GM12878 (cell line): Measurements from ENCODE around the gene CILP2. TPM values are rescaled to one million over a fixed set of nuclear protein-coding genes. Genes with fewer than 3 reads are reported as not detected.
A peak's percentile ranks its signal among the peaks of the same experiment; 100 is the strongest.

Source experiments
- BACH1 ChIP-seq: fragments of 450-650 bp; IDR thresholded peaks from 2 replicates; pipeline ENCODE4 v1.6.1; 2017; ENCODE audit warnings: mild to moderate bottlenecking, borderline replicate concordance
- CBFB ChIP-seq: IDR thresholded peaks from 2 replicates; pipeline ENCODE4 v1.6.1; 2016; ENCODE audit warnings: antibody characterized with exemption, low read depth
- CBX5 ChIP-seq: sonication (generic); IDR thresholded peaks from 2 replicates; pipeline ENCODE4 v1.6.1; 2016; ENCODE audit warnings: low read depth, moderate library complexity, mild to moderate bottlenecking, inconsistent platforms
- CHD1 ChIP-seq: IDR thresholded peaks from 2 replicates; pipeline ENCODE4 v1.6.1; 2012; ENCODE audit warnings: low read depth, low read length, improper control_type of control experiment
- CHD2 ChIP-seq: IDR thresholded peaks from 2 replicates; pipeline ENCODE4 v1.6.1; 2011; ENCODE audit warnings: low read depth, low read length, improper control_type of control experiment, borderline replicate concordance
- CREM ChIP-seq: IDR thresholded peaks from 2 replicates; pipeline ENCODE4 v1.6.1; 2014; ENCODE audit warnings: antibody characterized with exemption, low read depth
- CTCF ChIP-seq, 3 experiments: IDR thresholded peaks in 2 of 3; conservative IDR thresholded peaks in 1 of 3; 2 replicates each; pipeline ENCODE4 v1.5.1; 2011; ENCODE audit warnings: low read depth in 3 of 3, low read length in 3 of 3, mild to moderate bottlenecking in 3 of 3, control low read depth in 2 of 3, moderate library complexity in 2 of 3, inconsistent platforms in 1 of 3, mixed read lengths in 1 of 3; ENCODE audit not compliant: control insufficient read depth in 2 of 3, insufficient read depth in 1 of 3; ENCODE audit errors: extremely low read depth in 1 of 3
- JUNB ChIP-seq: IDR thresholded peaks from 2 replicates; pipeline ENCODE4 v1.6.1; 2016; ENCODE audit warnings: antibody characterized with exemption, mild to moderate bottlenecking
- MEF2A ChIP-seq: IDR thresholded peaks from 2 replicates; pipeline ENCODE4 v1.6.1; 2011; ENCODE audit warnings: low read depth, mild to moderate bottlenecking, low read length, moderate library complexity; ENCODE audit not compliant: insufficient read depth
- MLLT1 ChIP-seq: fragments of 450-650 bp; IDR thresholded peaks from 2 replicates; pipeline ENCODE4 v1.6.1; 2016; ENCODE audit warnings: mild to moderate bottlenecking
- NR2C1 ChIP-seq: fragments of 450-650 bp; IDR thresholded peaks from 2 replicates; pipeline ENCODE4 v1.6.1; 2017; ENCODE audit warnings: antibody characterized with exemption, mild to moderate bottlenecking, moderate library complexity
- NR2C2 ChIP-seq: IDR thresholded peaks from 2 replicates; pipeline ENCODE4 v1.6.1; 2011; ENCODE audit warnings: borderline replicate concordance, low read depth; ENCODE audit not compliant: control insufficient read depth, insufficient read length
- NR2F1 ChIP-seq: fragments of 450-650 bp; conservative IDR thresholded peaks from 2 replicates; pipeline ENCODE4 v1.6.1; 2017; ENCODE audit warnings: mild to moderate bottlenecking
- PAX8 ChIP-seq: fragments of 450-650 bp; IDR thresholded peaks from 2 replicates; pipeline ENCODE4 v1.6.1; 2017; ENCODE audit warnings: mild to moderate bottlenecking, moderate library complexity
- PKNOX1 ChIP-seq: fragments of 450-650 bp; IDR thresholded peaks from 2 replicates; pipeline ENCODE4 v1.6.1; 2016; ENCODE audit warnings: mild to moderate bottlenecking
- POLR2A ChIP-seq: IDR thresholded peaks from 2 replicates; pipeline ENCODE4 v1.6.1; 2011; ENCODE audit warnings: low read depth, mild to moderate bottlenecking, low read length
- RAD51 ChIP-seq: fragments of 450-650 bp; IDR thresholded peaks from 2 replicates; pipeline ENCODE4 v1.6.1; 2016; ENCODE audit warnings: moderate library complexity, mild to moderate bottlenecking, inconsistent platforms
- RELA ChIP-seq: fragments of 450-650 bp; IDR thresholded peaks from 2 replicates; pipeline ENCODE4 v1.8.0; 2014; ENCODE audit warnings: borderline replicate concordance; ENCODE audit not compliant: partially characterized antibody
- RUNX3 ChIP-seq: IDR thresholded peaks from 2 replicates; pipeline ENCODE4 v1.6.1; 2012; ENCODE audit warnings: low read length, inconsistent platforms
- SMARCA5 ChIP-seq: fragments of 450-650 bp; IDR thresholded peaks from 2 replicates; pipeline ENCODE4 v1.6.1; 2017; ENCODE audit warnings: mild to moderate bottlenecking
- TCF3 ChIP-seq: IDR thresholded peaks from 2 replicates; pipeline ENCODE4 v1.6.1; 2012; ENCODE audit warnings: low read depth, mild to moderate bottlenecking, low read length, borderline replicate concordance; ENCODE audit not compliant: insufficient read depth
- ZNF217 ChIP-seq: fragments of 450-650 bp; IDR thresholded peaks from 2 replicates; pipeline ENCODE4 v1.6.1; 2017; ENCODE audit warnings: antibody characterized with exemption, mild to moderate bottlenecking
- ZNF687 ChIP-seq: fragments of 450-650 bp; IDR thresholded peaks from 2 replicates; pipeline ENCODE4 v1.6.1; 2017; ENCODE audit warnings: mild to moderate bottlenecking, moderate library complexity
- polyA plus RNA-seq, 11 experiments: library from polyadenylated mRNA; depleted of rRNA in 4 of 11; unstranded in 6 of 11; stranded (reverse) in 5 of 11; fragments of >200 nt; fragmentation: Nextera tagmentation in 4 of 11; fragmentation: Illumina TruSeq in 1 of 11; extraction: Ambion mirVana in 4 of 11; extraction: Trizol in 1 of 11; gene quantifications; 1 replicate in 1 of 11; 2 replicates in 10 of 11; pipeline versions ENCODE4 v1.2.1 to v1.2.3, GENCODE V29; 2011 to 2016; ENCODE audit warnings: inconsistent platforms in 2 of 11, missing spikeins in 2 of 11, low read depth in 1 of 11
- total RNA-seq, 4 experiments: library from RNA; depleted of rRNA in 3 of 4; stranded (reverse); fragments of >200 nt in 3 of 4; fragmentation: Illumina TruSeq in 1 of 4; extraction: Trizol in 1 of 4; gene quantifications; 2 replicates each; pipeline versions ENCODE4 v1.2.1 to v1.2.3, GENCODE V29; 2013 to 2021

The CILP2 gene
- total and polyA plus RNA-seq, 10 of the 15 experiments (the other 5 are each of a cell fraction or from before 2014, with no cell fraction given), result 0.05 to 0.08 (median 0.06) TPM; not detected in 6

DNA sequence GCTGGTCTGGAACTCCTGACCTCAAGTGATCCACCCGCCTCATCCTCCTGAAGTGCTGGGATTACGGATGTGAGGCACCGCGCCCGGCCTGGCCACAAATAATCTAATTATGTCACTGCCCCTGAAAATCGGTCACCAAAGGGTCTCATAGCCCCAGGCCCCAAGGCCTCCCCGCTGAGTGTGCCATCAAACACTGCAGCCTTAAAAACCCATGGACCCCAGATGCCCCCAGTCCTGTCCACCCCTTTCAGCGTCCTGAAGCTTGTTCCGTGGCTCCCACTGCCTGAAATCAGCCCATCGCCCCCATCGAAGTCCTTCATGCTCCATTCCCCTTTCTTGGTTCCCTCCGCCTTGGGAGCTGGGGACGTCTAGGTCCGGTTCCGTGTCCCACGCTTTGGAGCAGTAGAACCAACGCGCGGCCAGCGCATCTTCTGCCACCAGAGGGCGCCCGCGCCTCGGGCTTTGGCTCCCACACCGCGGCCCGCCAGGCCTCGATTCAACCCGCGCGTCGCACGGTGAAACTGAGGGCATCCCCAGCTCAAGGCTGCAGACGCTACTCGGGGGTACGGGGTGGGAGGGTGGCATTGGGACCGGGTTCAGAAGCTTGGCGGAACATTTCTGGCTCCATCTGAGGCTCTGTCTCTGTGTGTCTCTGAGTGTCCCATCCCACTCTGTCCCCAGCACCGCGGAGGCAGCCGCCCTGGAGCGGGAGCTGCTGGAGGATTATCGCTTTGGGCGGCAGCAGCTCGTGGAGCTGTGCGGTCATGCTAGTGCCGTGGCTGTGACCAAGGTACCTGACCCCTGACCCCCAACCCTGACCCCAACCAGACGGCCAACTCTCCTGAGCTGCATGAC is 5.9 kb upstream of the CILP2 start (continued):
- TF ChIP-seq CHD2, result no peak
- TF ChIP-seq POLR2A, result peak; percentile 47
- TF ChIP-seq CBX5, result no peak
- 0 out of 2 replicates have a peak, but pooled peaks have one; percentile 22 for TF ChIP-seq RUNX3
- no peak for TF ChIP-seq BACH1
- TF ChIP-seq MLLT1, result no peak
- TF ChIP-seq RAD51, result no peak
- TF ChIP-seq ZNF217, result no peak
- TF ChIP-seq SMARCA5, result peak; percentile 75; the same call in 1 of the 2 replicates
- no peak for TF ChIP-seq PAX8
- no peak for TF ChIP-seq MEF2A
- 0 out of 2 replicates have a peak, but pooled peaks have one; percentile 14 for TF ChIP-seq ZNF687
- no peak for TF ChIP-seq JUNB
- TF ChIP-seq CTCF (IDR thresholded peaks at IDR 0.05 in 2 of 3, conservative IDR thresholded peaks at IDR 0.05 in 1 of 3; ENCODE audit: control insufficient read depth in 2 of 3, extremely low read depth in 1 of 3, insufficient read depth in 1 of 3, low read depth in 3 of 3, low read length in 3 of 3), result peak; percentile 95 to 96 (median 95)
- no peak for TF ChIP-seq CHD1
- TF ChIP-seq NR2F1, result peak; percentile 56
- TF ChIP-seq TCF3, result no peak
- TF ChIP-seq CREM, result no peak
- no peak for TF ChIP-seq NR2C2
- no peak for TF ChIP-seq CBFB
- TF ChIP-seq PKNOX1, result no peak
- TF ChIP-seq RELA, result peak; percentile 26
- TF ChIP-seq NR2C1, result no peak
